Measurements from ENCODE around the gene FPGS. TPM values are rescaled to one million over a fixed set of nuclear protein-coding genes. Genes with fewer than 3 reads are reported as not detected.

Gene FPGS
- total and polyA plus RNA-seq, 9 donors: 18.9 to 209 (median 154) TPM

- H3K4me3 ChIP-seq: no peak overlapping the region
- H3K27me3 ChIP-seq: no peaks in the 10 kb centered on the region
- H3K27ac ChIP-seq: no peak overlapping the region
- 76 to 80% (median 78%) methylated on average over 8 of the region's 8 CpGs for WGBS, 3 donors
- peaks cover 7% of the 10 kb centered on the region for H3K4me1 ChIP-seq (ENCODE audit: insufficient read depth)
- H3K9me3 ChIP-seq: no peaks in the 10 kb centered on the region
- no peaks in the 10 kb centered on the region for H3K36me3 ChIP-seq
- TF ChIP-seq EP300 (IDR thresholded peaks at IDR 0.05): no peak
- no peak for TF ChIP-seq CTCF (IDR thresholded peaks at IDR 0.05)
- TF ChIP-seq POLR2A (IDR thresholded peaks at IDR 0.05): no peak
- intact Hi-C loops (cut with DNase I): no loop called here
- DNase-seq: no peak
Observed at GRCh38 chr9:127768698-127769097, 34.0 kb upstream of the FPGS start.

- TF ChIP-seq EP300 (IDR thresholded peaks at IDR 0.05) (no peak), POLR2A (IDR thresholded peaks at IDR 0.05) (no peak), CTCF (IDR thresholded peaks at IDR 0.05) (no peak)
- WGBS, 3 donors: 83 to 91% (median 90%) methylated on average over 5 of the region's 5 CpGs
- peaks cover 7% of the 10 kb centered on the region for H3K4me1 ChIP-seq (ENCODE audit: insufficient read depth)
- intact Hi-C loops (cut with DNase I): no loop called here
- H3K36me3 ChIP-seq: no peaks in the 10 kb centered on the region
- no peaks in the 10 kb centered on the region for H3K27me3 ChIP-seq
- H3K9me3 ChIP-seq: no peaks in the 10 kb centered on the region
- no peak for DNase-seq
- H3K27ac ChIP-seq: no peak overlapping the region
- H3K4me3 ChIP-seq: no peak overlapping the region
Observed at GRCh38 chr9:127769101-127769500, 33.6 kb upstream of the FPGS start.

- H3K27me3 ChIP-seq: no peaks in the 10 kb centered on the region
- H3K4me3 ChIP-seq: no peak overlapping the region
- TF ChIP-seq POLR2A (IDR thresholded peaks at IDR 0.05): no peak
- no peak overlapping the region for H3K27ac ChIP-seq
- H3K9me3 ChIP-seq: no peaks in the 10 kb centered on the region
- 58 to 69% (median 65%) methylated on average over 4 of the region's 4 CpGs for WGBS, 3 donors
- H3K4me1 ChIP-seq (ENCODE audit: insufficient read depth): peaks cover 7% of the 10 kb centered on the region
- DNase-seq: peak in 1 of 5 donors; percentile 38
- H3K36me3 ChIP-seq: no peaks in the 10 kb centered on the region
- intact Hi-C loops (cut with DNase I): no loop called here
Observed at GRCh38 chr9:127769929-127770582, 32.6 kb upstream of the FPGS start.

- WGBS, 3 donors: 47 to 62% (median 50%) methylated on average over 3 of the region's 3 CpGs
- TF ChIP-seq CTCF (IDR thresholded peaks at IDR 0.05) (no peak), EP300 (IDR thresholded peaks at IDR 0.05) (no peak), POLR2A (IDR thresholded peaks at IDR 0.05) (no peak)
- H3K4me3 ChIP-seq: peak overlapping the region; percentile 50
Observed at GRCh38 chr9:127770583-127770904, 32.1 kb upstream of the FPGS start.

GRCh38 chr9:127770905-127771569, 31.6 kb upstream of the FPGS start:
- Histone ChIP-seq H3K4me3 (peak overlapping the region; percentile 50), H3K36me3 (no peaks in the 10 kb centered on the region), H3K4me1 (ENCODE audit: insufficient read depth) (peaks cover 7% of the 10 kb centered on the region), H3K9me3 (no peaks in the 10 kb centered on the region), H3K27ac (peak overlapping the region in 1 of 2 donors; percentile 26), H3K27me3 (no peaks in the 10 kb centered on the region)
- peak; percentile 99 for DNase-seq
- TF ChIP-seq EP300 (IDR thresholded peaks at IDR 0.05) (no peak), CTCF (IDR thresholded peaks at IDR 0.05) (no peak), POLR2A (IDR thresholded peaks at IDR 0.05) (no peak)
- 3 to 5% (median 4%) methylated on average over 40 to 43 of the region's 43 CpGs for WGBS, 3 donors
- intact Hi-C loops (cut with DNase I): no loop called here

More at GRCh38 chr9:127770583-127770904, 32.1 kb upstream of the FPGS start:
- Histone ChIP-seq H3K27me3 (no peaks in the 10 kb centered on the region), H3K27ac (no peak overlapping the region), H3K9me3 (no peaks in the 10 kb centered on the region), H3K36me3 (no peaks in the 10 kb centered on the region), H3K4me1 (ENCODE audit: insufficient read depth) (peaks cover 7% of the 10 kb centered on the region)
- peak in 1 of 5 donors; percentile 42 for DNase-seq
- intact Hi-C loops (cut with DNase I): no loop called here

Data from ovary (tissue), 9 donors.